Measurements from ENCODE around the gene KLHL13. TPM values are rescaled to one million over a fixed set of nuclear protein-coding genes. Genes with fewer than 3 reads are reported as not detected.

KLHL13 gene
- total and polyA plus RNA-seq, 2 of the 8 experiments (the other 6 are each of a cell fraction or from before 2014, with no cell fraction given) = 6.4 to 12.8 TPM

DNA sequence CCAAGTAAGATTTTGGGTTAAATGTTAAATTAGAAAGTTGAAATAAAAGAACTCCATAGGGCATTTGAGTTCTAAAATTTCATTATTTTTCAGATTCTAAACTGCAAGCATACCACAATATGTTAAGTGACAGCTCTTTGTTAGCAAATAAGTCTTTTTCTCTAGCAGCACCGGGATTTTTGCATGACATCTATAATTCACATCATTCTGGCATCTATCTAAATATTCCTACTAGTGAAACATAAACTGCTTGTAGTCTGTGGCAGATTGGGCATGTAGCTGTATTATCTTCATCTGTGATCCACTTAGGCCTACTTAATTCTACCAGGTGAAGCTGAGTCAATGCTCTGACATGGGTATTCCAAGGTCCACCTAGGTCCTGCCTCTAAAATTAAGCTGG lies 32.1 kb upstream of the KLHL13 start:
- H4K20me1 ChIP-seq (replicated peaks in 1 of 2; ENCODE audit: control insufficient read depth in 1 of 2, insufficient read depth in 2 of 2, low read length in 2 of 2) = no peaks in the 10 kb centered on the region
- no peak overlapping the region for H2BK15ac ChIP-seq (ENCODE audit: low read length)
- H2BK5ac ChIP-seq (ENCODE audit: low read depth, low read length) = no peak overlapping the region
- no peak overlapping the region for H3K18ac ChIP-seq (ENCODE audit: extremely low read depth, low read length)
- H3K36me3 ChIP-seq (ENCODE audit: control insufficient read depth in 2 of 4, insufficient read depth in 4 of 4, low read length in 3 of 4) = no peaks in the 10 kb centered on the region
- WGBS, 2 experiments (ENCODE audit: extremely low coverage in 1 of 2, insufficient coverage in 1 of 2, insufficient read length in 1 of 2, insufficient replicate concordance in 2 of 2, low coverage in 1 of 2, low lambda C conversion rate in 2 of 2, missing lambda C conversion rate in 1 of 2) = 88% methylated on average over 1 of the region's 1 CpG; no CpG with 5 or more reads in 1 of the 2 experiments
- H3K23me2 ChIP-seq (ENCODE audit: low read depth, low read length) = no peaks in the 10 kb centered on the region
- H3K4me2 ChIP-seq (ENCODE audit: insufficient read depth in 1 of 2, low read depth in 2 of 2, low read length in 2 of 2) = no peak overlapping the region
- POLR2A ChIA-PET (ENCODE audit: partially characterized antibody) = no interaction called here
- DNase-seq (ENCODE audit: low read depth in 1 of 2, low spot score in 2 of 2) = no peak
- H3K79me1 ChIP-seq (ENCODE audit: low read depth, low read length) = no peaks in the 10 kb centered on the region
- CTCF ChIA-PET (ENCODE audit: partially characterized antibody) = interaction anchor here (0.6 kb wide), 1 partner anchor 9 kb away, joined by 4 read pairs; no protein-coding TSS in a partner anchor
- H3K23ac ChIP-seq (ENCODE audit: insufficient read length) = no peak overlapping the region
- no peak for FAIRE-seq
- H4K5ac ChIP-seq (ENCODE audit: insufficient read length, low read depth, low read length) = no peak overlapping the region
- no peaks in the 10 kb centered on the region for H3K27me3 ChIP-seq (replicated peaks in 1 of 4; ENCODE audit: control insufficient read depth in 3 of 4, extremely low read depth in 1 of 4, insufficient read depth in 3 of 4, low read length in 3 of 4)
- no peak overlapping the region for H2BK12ac ChIP-seq (ENCODE audit: low read depth, low read length)
- TF ChIP-seq RFX5 (IDR thresholded peaks at IDR 0.05; ENCODE audit: borderline replicate concordance, low read depth, low read length) (no peak), CREB1 (IDR thresholded peaks at IDR 0.05) (no peak), HDAC2 (IDR thresholded peaks at IDR 0.05; ENCODE audit: borderline replicate concordance in 1 of 2, low read depth in 2 of 2, low read length in 2 of 2) (no peak), NRF1 (IDR thresholded peaks at IDR 0.05; ENCODE audit: low read depth, low read length) (no peak)
- H2AFZ ChIP-seq (ENCODE audit: low read length) = no peak overlapping the region
- H3K4me3 ChIP-seq (ENCODE audit: extremely low read depth in 1 of 4, insufficient read depth in 2 of 4, low read depth in 3 of 4, low read length in 4 of 4) = no peak overlapping the region
- no peak overlapping the region for H2BK120ac ChIP-seq (replicated peaks; ENCODE audit: low read depth, low read length)
- H3K9ac ChIP-seq (replicated peaks in 1 of 4; ENCODE audit: extremely low read depth in 1 of 4, low read depth in 3 of 4, low read length in 3 of 4) = no peak overlapping the region
- no peak overlapping the region for H3K14ac ChIP-seq (ENCODE audit: insufficient read length)
- no peak overlapping the region for H4K91ac ChIP-seq (replicated peaks; ENCODE audit: insufficient read length, low read length)
- no peak overlapping the region for H3K4ac ChIP-seq (replicated peaks; ENCODE audit: insufficient read length, low read depth, low read length)
- no peak overlapping the region for H3K56ac ChIP-seq (replicated peaks; ENCODE audit: insufficient read length, low read depth, low read length)
- no peaks in the 10 kb centered on the region for H3K9me3 ChIP-seq (ENCODE audit: insufficient read depth in 2 of 2, low read depth in 1 of 2, low read length in 1 of 2)
- H2BK20ac ChIP-seq (ENCODE audit: low read length) = no peak overlapping the region
- H3K4me1 ChIP-seq (replicated peaks in 1 of 4; ENCODE audit: control insufficient read depth in 3 of 4, insufficient read depth in 4 of 4, low read length in 3 of 4) = no peaks in the 10 kb centered on the region
- H2AK5ac ChIP-seq (ENCODE audit: low read depth, low read length) = no peak overlapping the region
- H3K79me2 ChIP-seq (ENCODE audit: control insufficient read depth in 1 of 2, insufficient read depth in 2 of 2, low read length in 2 of 2) = no peaks in the 10 kb centered on the region
- H3K27ac ChIP-seq (ENCODE audit: low read depth, low read length) = no peak overlapping the region
- no peak overlapping the region for H4K8ac ChIP-seq (ENCODE audit: extremely low read depth, insufficient read depth, low read length)

All from H1 (cell line).